ENCODE measurements around the gene MCEMP1.

The MCEMP1 gene

DNA sequence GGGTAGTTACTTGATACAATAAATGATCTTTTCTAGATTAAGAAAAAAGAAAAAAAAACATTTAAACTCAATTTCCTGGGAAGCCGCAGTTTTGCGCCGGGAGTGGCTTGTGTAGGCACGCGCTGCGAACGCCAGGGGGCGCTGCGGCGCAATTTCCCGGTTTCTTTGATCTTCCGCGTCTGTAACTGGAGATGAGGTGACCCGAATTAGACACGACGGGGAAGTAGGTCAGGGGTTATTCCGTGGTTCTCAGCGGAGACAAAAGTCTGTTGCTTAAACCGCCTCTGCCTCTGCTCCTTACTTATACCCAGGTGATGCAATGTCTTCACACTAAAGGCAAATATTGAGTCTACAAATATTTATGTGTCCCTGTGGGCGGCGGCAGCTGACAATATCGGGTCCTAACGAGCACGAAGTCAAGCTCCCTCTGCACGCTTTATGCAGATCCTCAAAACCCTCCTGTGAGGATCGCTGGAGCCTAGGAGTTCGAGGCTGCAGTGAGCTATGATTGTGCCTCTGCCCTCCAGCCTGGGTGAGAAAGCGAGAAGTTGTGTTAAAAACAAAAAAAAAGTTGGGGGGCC lies 24.7 kb upstream of the MCEMP1 start:
- TF ChIP-seq EZH2 (IDR thresholded peaks at IDR 0.05; ENCODE audit: borderline replicate concordance, low read depth, low read length, severe bottlenecking), result no peak
- TF ChIP-seq, protein P1, sequence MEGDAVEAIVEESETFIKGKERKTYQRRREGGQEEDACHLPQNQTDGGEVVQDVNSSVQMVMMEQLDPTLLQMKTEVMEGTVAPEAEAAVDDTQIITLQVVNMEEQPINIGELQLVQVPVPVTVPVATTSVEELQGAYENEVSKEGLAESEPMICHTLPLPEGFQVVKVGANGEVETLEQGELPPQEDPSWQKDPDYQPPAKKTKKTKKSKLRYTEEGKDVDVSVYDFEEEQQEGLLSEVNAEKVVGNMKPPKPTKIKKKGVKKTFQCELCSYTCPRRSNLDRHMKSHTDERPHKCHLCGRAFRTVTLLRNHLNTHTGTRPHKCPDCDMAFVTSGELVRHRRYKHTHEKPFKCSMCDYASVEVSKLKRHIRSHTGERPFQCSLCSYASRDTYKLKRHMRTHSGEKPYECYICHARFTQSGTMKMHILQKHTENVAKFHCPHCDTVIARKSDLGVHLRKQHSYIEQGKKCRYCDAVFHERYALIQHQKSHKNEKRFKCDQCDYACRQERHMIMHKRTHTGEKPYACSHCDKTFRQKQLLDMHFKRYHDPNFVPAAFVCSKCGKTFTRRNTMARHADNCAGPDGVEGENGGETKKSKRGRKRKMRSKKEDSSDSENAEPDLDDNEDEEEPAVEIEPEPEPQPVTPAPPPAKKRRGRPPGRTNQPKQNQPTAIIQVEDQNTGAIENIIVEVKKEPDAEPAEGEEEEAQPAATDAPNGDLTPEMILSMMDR (IDR thresholded peaks at IDR 0.05; ENCODE audit: borderline replicate concordance, extremely low read depth, low read length, poor library complexity, severe bottlenecking), result peak; percentile 97
- Histone ChIP-seq H2AFZ (ENCODE audit: low read depth, low read length) (peak overlapping the region; percentile 77), H3K36me3 (ENCODE audit: insufficient read depth, low read length) (no peaks in the 10 kb centered on the region), H3K27ac (ENCODE audit: low read length) (peak overlapping the region; percentile 58), H3K4me2 (ENCODE audit: insufficient read depth, low read length) (peak overlapping the region; percentile 63), H4K20me1 (ENCODE audit: insufficient read depth, low read length) (no peaks in the 10 kb centered on the region), H3K4me3 (ENCODE audit: low read depth in 1 of 2, low read length in 2 of 2) (peak overlapping the region in 1 of 2 experiments; percentile 37; a peak in 2 of 4 replicates), H3K79me2 (ENCODE audit: insufficient read depth, low read length) (no peaks in the 10 kb centered on the region), H3K9ac (ENCODE audit: low read depth, low read length) (peak overlapping the region; percentile 42), H3K4me1 (ENCODE audit: insufficient read depth, low read length) (peaks cover 5% of the 10 kb centered on the region), H3K27me3 (ENCODE audit: insufficient read depth, low read length, poor library complexity) (no peaks in the 10 kb centered on the region), H3K9me3 (ENCODE audit: insufficient read depth, low read length, severe bottlenecking) (no peaks in the 10 kb centered on the region)
- ATAC-seq (ENCODE audit: insufficient read depth, low read depth) (peak; percentile 96), DNase-seq (peak; percentile 89)

DNA sequence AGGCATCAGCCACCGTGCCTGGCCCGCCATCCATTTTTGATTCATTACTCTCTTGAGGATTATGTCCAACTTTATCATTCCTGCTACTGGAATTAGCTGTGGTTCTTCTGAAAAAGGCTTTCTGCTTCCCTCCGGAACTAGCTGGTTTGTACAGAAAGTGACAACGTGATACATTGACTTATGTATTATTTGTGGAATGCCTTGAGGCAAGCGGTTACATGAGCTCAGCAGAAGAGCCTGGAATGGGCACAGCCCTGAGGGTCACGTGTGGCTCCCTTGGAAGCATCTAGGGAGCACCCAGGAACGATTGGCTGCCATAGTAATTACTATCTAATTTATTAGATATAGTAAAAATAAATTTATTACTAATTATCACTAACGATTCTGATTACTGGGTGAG lies 22.5 kb upstream of the MCEMP1 start:
- H2AFZ ChIP-seq (ENCODE audit: low read depth, low read length), result no peak overlapping the region
- ATAC-seq (ENCODE audit: insufficient read depth, low read depth) (no peak), DNase-seq (no peak)
- H3K27me3 ChIP-seq (ENCODE audit: insufficient read depth, low read length, poor library complexity), result no peaks in the 10 kb centered on the region
- TF ChIP-seq EZH2 (IDR thresholded peaks at IDR 0.05; ENCODE audit: borderline replicate concordance, low read depth, low read length, severe bottlenecking), result no peak
- TF ChIP-seq, protein P1 (IDR thresholded peaks at IDR 0.05; ENCODE audit: borderline replicate concordance, extremely low read depth, low read length, poor library complexity, severe bottlenecking), result no peak
- peaks cover 21% of the 10 kb centered on the region for H3K4me1 ChIP-seq (ENCODE audit: insufficient read depth, low read length)
- no peaks in the 10 kb centered on the region for H3K36me3 ChIP-seq (ENCODE audit: insufficient read depth, low read length)
- H3K4me3 ChIP-seq (ENCODE audit: low read depth in 1 of 2, low read length in 2 of 2), result no peak overlapping the region
- no peak overlapping the region for H3K4me2 ChIP-seq (ENCODE audit: insufficient read depth, low read length)
- no peak overlapping the region for H3K27ac ChIP-seq (ENCODE audit: low read length)
- H4K20me1 ChIP-seq (ENCODE audit: insufficient read depth, low read length), result no peaks in the 10 kb centered on the region
- H3K79me2 ChIP-seq (ENCODE audit: insufficient read depth, low read length), result no peaks in the 10 kb centered on the region
- no peaks in the 10 kb centered on the region for H3K9me3 ChIP-seq (ENCODE audit: insufficient read depth, low read length, severe bottlenecking)
- H3K9ac ChIP-seq (ENCODE audit: low read depth, low read length), result no peak overlapping the region

DNA sequence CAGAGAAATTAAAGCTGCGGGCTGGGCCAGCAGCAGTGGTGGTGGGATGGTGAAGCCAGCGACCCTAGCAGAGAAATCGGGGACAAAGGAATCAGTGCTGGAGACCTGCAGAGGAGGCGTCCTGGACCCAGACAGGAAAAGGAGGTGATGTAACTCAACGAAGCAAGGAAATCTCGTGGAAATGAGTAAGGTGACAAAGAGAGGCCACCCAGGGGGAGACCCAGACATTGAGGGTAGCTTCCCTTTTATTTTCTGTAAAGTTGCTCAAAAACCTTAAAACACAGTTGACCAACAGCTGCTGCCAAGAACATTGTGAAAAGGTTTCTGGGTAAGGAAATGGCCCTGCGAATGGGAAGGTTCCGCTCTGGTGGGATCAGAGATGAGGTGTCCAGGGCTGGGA lies 21.3 kb upstream of the MCEMP1 start:
- no peak for DNase-seq
- no peak overlapping the region for H3K9ac ChIP-seq (ENCODE audit: low read depth, low read length)
- H3K27me3 ChIP-seq (ENCODE audit: insufficient read depth, low read length, poor library complexity), result no peaks in the 10 kb centered on the region
- H2AFZ ChIP-seq (ENCODE audit: low read depth, low read length), result no peak overlapping the region
- H3K9me3 ChIP-seq (ENCODE audit: insufficient read depth, low read length, severe bottlenecking), result no peaks in the 10 kb centered on the region
- H3K27ac ChIP-seq (ENCODE audit: low read length), result no peak overlapping the region
- no peak for ATAC-seq (ENCODE audit: insufficient read depth, low read depth)
- H3K4me2 ChIP-seq (ENCODE audit: insufficient read depth, low read length), result no peak overlapping the region
- H4K20me1 ChIP-seq (ENCODE audit: insufficient read depth, low read length), result no peaks in the 10 kb centered on the region
- H3K4me3 ChIP-seq (ENCODE audit: low read depth in 1 of 2, low read length in 2 of 2), result no peak overlapping the region
- no peaks in the 10 kb centered on the region for H3K36me3 ChIP-seq (ENCODE audit: insufficient read depth, low read length)
- TF ChIP-seq, protein P1 (IDR thresholded peaks at IDR 0.05; ENCODE audit: borderline replicate concordance, extremely low read depth, low read length, poor library complexity, severe bottlenecking), result no peak
- no peak for TF ChIP-seq EZH2 (IDR thresholded peaks at IDR 0.05; ENCODE audit: borderline replicate concordance, low read depth, low read length, severe bottlenecking)
- no peaks in the 10 kb centered on the region for H3K79me2 ChIP-seq (ENCODE audit: insufficient read depth, low read length)
- peaks cover 21% of the 10 kb centered on the region for H3K4me1 ChIP-seq (ENCODE audit: insufficient read depth, low read length)

All from DND-41 (cell line).